MCF 10A (cell line): ENCODE data around the gene TSC2. TPM values are rescaled to one million over a fixed set of nuclear protein-coding genes. Genes with fewer than 3 reads are reported as not detected.

Source experiments
- BruUV-seq: library from RNA; stranded (reverse); fragments of 400-500 nt; replicated peaks from 2 replicates; lab custom pipeline; 2021; lab: Mats Ljungman, UMichigan
- CTCF ChIA-PET: fragments of 300-600 bp; sonication (Branson Sonifier 250); formaldehyde crosslinking; extraction: SDS; loops from one replicate; lab custom pipeline; 2021; ENCODE audit warnings: antibody characterized with exemption, inconsistent platforms; lab: Yijun Ruan, JAX
- POLR2A ChIA-PET: fragments of 300-600, 350-650 bp; sonication (Branson Sonifier 250); formaldehyde crosslinking; extraction: SDS; loops from one replicate; lab custom pipeline; 2020; ENCODE audit warnings: antibody characterized with exemption, inconsistent platforms; lab: Yijun Ruan, JAX
- DNase-seq: peaks from one replicate; pipeline ENCODE4 v3.0.0-alpha.2; 2018; ENCODE audit not compliant: unreplicated experiment
- H3K27ac Mint-ChIP-seq: one replicate; pipeline ENCODE4 v1.8.0; 2022; ENCODE audit warnings: mild to moderate bottlenecking, low read depth, mixed read lengths; ENCODE audit not compliant: unreplicated experiment
- H3K27me3 Mint-ChIP-seq: one replicate; pipeline ENCODE4 v1.8.0; 2022; ENCODE audit warnings: mixed read lengths; ENCODE audit not compliant: insufficient read depth, unreplicated experiment
- H3K36me3 Mint-ChIP-seq: one replicate; pipeline ENCODE4 v1.8.0; 2022; ENCODE audit warnings: mild to moderate bottlenecking, moderate library complexity, mixed read lengths; ENCODE audit not compliant: insufficient read depth, unreplicated experiment
- H3K4me1 Mint-ChIP-seq: one replicate; pipeline ENCODE4 v1.8.0; 2022; ENCODE audit warnings: mixed read lengths; ENCODE audit not compliant: insufficient read depth, unreplicated experiment
- H3K4me3 Mint-ChIP-seq: one replicate; pipeline ENCODE4 v1.8.0; 2022; ENCODE audit warnings: mild to moderate bottlenecking, moderate library complexity, mixed read lengths; ENCODE audit not compliant: unreplicated experiment
- H3K9me3 Mint-ChIP-seq: one replicate; pipeline ENCODE4 v1.8.0; 2022; ENCODE audit warnings: mixed read lengths; ENCODE audit not compliant: unreplicated experiment
- intact Hi-C: fragments of 100-400 bp; cut with micrococcal nuclease; formaldehyde crosslinking; loops from 2 replicates; pipeline ENCODE4 v1.14.1; 2022
- total RNA-seq: library from RNA; stranded (reverse); gene quantifications from 2 replicates; pipeline ENCODE4 v1.2.3, GENCODE V29; 2022
- TF ChIP-seq, protein P1 (sequence below): fragments of 200-600 bp; IDR thresholded peaks from one replicate; pipeline ENCODE4 v1.8.0; 2022; ENCODE audit warnings: antibody characterized with exemption, mild to moderate bottlenecking; ENCODE audit not compliant: unreplicated experiment

The TSC2 gene
- total RNA-seq, 1 experiment from 2014 or later: 99.8 TPM

DNA sequence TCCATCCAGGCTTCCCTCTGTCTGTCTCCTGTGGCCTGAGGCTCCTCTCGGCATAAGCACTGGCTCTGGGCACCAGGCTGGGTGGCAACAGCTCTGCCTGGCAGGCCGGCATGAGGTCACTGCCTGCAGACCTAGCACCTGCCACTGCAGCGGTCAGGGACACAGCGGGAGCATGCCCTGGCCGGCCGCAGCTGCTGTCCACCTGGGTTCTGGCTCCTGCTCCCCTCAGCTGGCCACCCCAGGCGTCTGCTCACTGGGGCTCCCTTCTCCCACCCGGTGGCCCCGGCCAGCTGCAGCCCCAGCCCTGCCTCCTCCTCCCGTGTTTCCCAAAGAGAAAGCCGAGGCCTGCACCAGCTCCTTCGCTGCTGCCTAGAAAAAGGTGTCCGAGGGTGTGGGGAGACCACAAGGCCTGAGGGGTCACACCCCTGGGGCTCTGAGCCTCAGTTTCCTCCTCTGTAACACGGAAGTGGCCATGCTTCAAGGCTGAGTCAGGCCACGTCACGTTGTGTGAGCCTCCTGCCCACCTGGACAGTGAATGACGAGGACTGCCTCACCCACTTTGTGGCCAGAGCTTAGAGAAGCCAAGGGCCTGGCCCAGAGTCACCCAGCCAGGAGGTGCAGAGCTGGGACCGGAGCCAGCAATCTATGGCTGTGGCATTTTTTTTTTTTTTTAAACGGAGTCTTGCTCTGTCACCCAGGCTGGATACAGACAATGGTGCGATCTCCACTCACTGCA lies 6.8 kb upstream of the TSC2 start:
- Mint-ChIP-seq H3K9me3 (no peaks in the 10 kb centered on the region), H3K36me3 (no peaks in the 10 kb centered on the region), H3K27me3 (no peaks in the 10 kb centered on the region), H3K27ac (peak overlapping the region; percentile 27), H3K4me1 (peaks cover 6% of the 10 kb centered on the region), H3K4me3 (no peak overlapping the region)
- intact Hi-C loops: no loop called here
- ChIA-PET POLR2A (interaction anchor here (0.7 to 1.8 kb wide), 6 partner anchors 9 to 114 kb away, joined by 4 to 9 read pairs (median 6); partner anchors contain the start of gene NHERF2), CTCF (interaction anchor here (0.7 to 1.2 kb wide), 2 partner anchors 18 to 42 kb away, joined by 3 read pairs; no protein-coding TSS in a partner anchor)
- BruUV-seq: no TSS peak
- DNase-seq: peak; percentile 75
- TF ChIP-seq, protein P1, sequence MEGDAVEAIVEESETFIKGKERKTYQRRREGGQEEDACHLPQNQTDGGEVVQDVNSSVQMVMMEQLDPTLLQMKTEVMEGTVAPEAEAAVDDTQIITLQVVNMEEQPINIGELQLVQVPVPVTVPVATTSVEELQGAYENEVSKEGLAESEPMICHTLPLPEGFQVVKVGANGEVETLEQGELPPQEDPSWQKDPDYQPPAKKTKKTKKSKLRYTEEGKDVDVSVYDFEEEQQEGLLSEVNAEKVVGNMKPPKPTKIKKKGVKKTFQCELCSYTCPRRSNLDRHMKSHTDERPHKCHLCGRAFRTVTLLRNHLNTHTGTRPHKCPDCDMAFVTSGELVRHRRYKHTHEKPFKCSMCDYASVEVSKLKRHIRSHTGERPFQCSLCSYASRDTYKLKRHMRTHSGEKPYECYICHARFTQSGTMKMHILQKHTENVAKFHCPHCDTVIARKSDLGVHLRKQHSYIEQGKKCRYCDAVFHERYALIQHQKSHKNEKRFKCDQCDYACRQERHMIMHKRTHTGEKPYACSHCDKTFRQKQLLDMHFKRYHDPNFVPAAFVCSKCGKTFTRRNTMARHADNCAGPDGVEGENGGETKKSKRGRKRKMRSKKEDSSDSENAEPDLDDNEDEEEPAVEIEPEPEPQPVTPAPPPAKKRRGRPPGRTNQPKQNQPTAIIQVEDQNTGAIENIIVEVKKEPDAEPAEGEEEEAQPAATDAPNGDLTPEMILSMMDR: no peak

DNA sequence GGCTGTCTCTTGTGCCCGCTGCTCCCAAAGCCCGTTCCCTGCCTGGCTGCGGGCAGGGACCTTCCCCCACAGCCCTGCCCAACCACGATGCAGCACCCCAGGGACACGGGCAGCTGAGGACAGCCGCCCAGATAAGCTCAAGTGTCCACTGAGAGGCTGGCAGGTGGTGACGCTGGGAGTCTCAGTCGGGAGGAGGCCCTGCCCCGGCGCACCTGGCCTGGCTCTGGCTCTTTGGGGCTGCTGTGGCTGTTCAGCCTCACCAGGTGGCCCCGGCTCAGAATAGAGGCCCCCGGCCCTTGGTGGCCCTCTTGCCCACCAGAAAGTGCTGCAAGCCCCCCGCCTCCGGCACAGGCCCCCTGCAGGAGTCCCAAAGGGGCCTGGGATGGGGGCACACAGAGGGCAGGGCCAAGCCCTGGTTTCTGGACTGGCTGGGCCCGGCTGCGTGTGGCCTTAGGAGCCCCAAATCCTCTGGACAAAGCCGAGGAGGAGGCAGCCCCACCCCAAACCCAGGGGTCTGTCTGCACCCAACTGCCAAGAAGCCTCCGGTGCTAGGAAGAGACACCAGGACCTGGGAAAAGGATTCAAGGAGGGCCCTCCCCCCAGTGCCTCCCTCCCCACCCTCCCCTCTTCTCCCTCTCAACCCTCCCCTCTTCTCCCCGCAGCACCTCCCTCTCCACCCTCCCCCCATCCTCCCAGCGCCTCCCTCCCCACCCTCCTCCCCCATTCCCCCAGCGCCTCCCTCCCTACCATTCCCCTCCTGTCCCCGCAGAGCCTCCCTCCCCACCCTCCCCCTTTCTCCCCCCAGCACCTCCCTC lies 5.4 kb upstream of the TSC2 start:
- H3K9me3 Mint-ChIP-seq: no peaks in the 10 kb centered on the region
- intact Hi-C loops: no loop called here
- no peak overlapping the region for H3K4me3 Mint-ChIP-seq
- no peak for DNase-seq
- peaks cover 17% of the 10 kb centered on the region for H3K4me1 Mint-ChIP-seq
- H3K27me3 Mint-ChIP-seq: no peaks in the 10 kb centered on the region
- ChIA-PET POLR2A (interaction anchor here (0.7 kb wide), 1 partner anchor 34 kb away, joined by 4 read pairs; no protein-coding TSS in a partner anchor), CTCF (no interaction called here)
- BruUV-seq: no TSS peak
- TF ChIP-seq, protein P1: no peak
- no peak overlapping the region for H3K27ac Mint-ChIP-seq
- no peaks in the 10 kb centered on the region for H3K36me3 Mint-ChIP-seq

DNA sequence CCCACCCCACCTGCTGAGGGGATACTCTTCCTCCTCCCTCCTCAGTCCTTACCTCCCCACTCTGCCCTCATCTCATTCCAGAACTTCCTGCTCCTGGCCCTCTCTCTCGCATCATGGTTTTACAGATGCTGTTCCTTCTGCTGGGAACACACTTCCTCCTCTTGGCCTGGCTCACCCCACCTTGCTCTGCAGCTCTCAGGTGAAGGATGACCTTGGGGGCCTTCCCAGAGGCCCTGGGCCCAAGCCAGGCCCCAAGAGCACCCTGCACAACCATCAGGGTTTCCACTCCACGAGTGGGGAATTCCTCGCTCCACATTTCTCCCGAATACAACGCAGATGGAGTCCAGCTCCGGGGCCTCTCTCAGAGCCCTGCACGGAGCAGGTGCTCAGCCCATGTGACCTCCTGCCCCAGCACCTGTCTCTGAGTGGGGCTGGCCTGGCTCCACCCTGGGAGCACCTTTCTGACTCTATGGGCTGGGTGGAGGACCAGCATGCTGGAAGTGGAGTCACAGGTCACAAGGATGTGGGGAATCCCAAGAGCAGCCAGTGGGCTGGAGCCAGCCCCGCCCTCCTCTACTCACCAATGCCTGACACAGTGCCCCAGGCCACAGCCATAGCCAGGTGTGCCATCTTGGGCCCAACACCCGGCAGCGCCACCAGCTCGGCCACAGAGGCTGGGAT lies 4.7 kb upstream of the TSC2 start:
- Mint-ChIP-seq H3K27me3 (no peaks in the 10 kb centered on the region), H3K4me3 (no peak overlapping the region), H3K27ac (no peak overlapping the region), H3K4me1 (peaks cover 17% of the 10 kb centered on the region), H3K36me3 (no peaks in the 10 kb centered on the region), H3K9me3 (no peaks in the 10 kb centered on the region)
- DNase-seq: no peak
- intact Hi-C loops: no loop called here
- ChIA-PET CTCF (no interaction called here), POLR2A (no interaction called here)
- TF ChIP-seq, protein P1: no peak
- no TSS peak for BruUV-seq
